Effector memory CD8-positive, alpha-beta T cell (primary cell): Measurements from ENCODE around the gene RYR3.

ENCODE experiments used
- ATAC-seq: fragments of 150-1000 bp; cut with Tn5 transposase; replicated peaks from 2 replicates; pipeline ENCODE4 v1.10.0; 2021; ENCODE audit warnings: mild to moderate bottlenecking, moderate library complexity
- DNase-seq, 3 experiments: peaks; one replicate each; pipeline ENCODE4 v3.0.0; 2021
- H3K27ac Mint-ChIP-seq, 2 donors: one replicate each; pipeline ENCODE4 v1.8.0; 2022; ENCODE audit warnings: mild to moderate bottlenecking in 2 of 2, mixed read lengths in 2 of 2, moderate library complexity in 2 of 2
- H3K27me3 Mint-ChIP-seq, 2 donors: one replicate each; pipeline ENCODE4 v1.8.0; 2022; ENCODE audit warnings: mixed read lengths in 2 of 2
- H3K36me3 Mint-ChIP-seq: one replicate; pipeline ENCODE4 v1.8.0; 2022; ENCODE audit warnings: mild to moderate bottlenecking, moderate library complexity, mixed read lengths; ENCODE audit not compliant: insufficient read depth
- H3K4me1 Mint-ChIP-seq, 2 donors: one replicate each; pipeline ENCODE4 v1.8.0; 2022; ENCODE audit warnings: low read depth in 2 of 2, mixed read lengths in 2 of 2
- H3K4me3 Mint-ChIP-seq, 2 donors: one replicate each; pipeline ENCODE4 v1.8.0; 2022; ENCODE audit warnings: mild to moderate bottlenecking in 2 of 2, mixed read lengths in 2 of 2, moderate library complexity in 2 of 2
- H3K9me3 Mint-ChIP-seq, 2 donors: one replicate each; pipeline ENCODE4 v1.8.0; 2022; ENCODE audit warnings: mixed read lengths in 2 of 2

Gene RYR3

DNA sequence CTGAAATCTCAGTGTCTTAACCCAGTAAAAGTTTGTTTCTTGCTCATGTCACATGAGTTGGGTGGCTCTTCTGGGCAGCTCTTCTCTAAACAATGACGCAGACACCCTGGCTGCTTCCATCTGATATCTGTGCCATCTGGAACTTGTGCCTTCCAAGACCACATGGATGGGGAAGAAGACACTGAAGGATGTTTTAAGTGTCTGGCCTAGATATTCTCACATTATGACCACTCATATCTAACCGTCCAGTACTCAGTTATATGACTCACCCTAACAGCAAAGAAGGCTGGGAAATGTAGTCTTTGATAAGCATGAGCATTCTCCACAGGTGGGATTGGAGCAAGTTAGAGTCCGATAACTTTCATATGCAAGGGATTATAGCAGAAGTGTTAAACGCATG, 66.4 kb downstream of the RYR3 start:
- DNase-seq, result no peak
- Mint-ChIP-seq H3K36me3 (no peaks in the 10 kb centered on the region), H3K9me3 (no peaks in the 10 kb centered on the region), H3K27me3 (peaks cover 8 to 10% of the 10 kb centered on the region in 2 donors), H3K27ac (no peak overlapping the region), H3K4me1 (no peaks in the 10 kb centered on the region), H3K4me3 (no peak overlapping the region)
- no peak for ATAC-seq

DNA sequence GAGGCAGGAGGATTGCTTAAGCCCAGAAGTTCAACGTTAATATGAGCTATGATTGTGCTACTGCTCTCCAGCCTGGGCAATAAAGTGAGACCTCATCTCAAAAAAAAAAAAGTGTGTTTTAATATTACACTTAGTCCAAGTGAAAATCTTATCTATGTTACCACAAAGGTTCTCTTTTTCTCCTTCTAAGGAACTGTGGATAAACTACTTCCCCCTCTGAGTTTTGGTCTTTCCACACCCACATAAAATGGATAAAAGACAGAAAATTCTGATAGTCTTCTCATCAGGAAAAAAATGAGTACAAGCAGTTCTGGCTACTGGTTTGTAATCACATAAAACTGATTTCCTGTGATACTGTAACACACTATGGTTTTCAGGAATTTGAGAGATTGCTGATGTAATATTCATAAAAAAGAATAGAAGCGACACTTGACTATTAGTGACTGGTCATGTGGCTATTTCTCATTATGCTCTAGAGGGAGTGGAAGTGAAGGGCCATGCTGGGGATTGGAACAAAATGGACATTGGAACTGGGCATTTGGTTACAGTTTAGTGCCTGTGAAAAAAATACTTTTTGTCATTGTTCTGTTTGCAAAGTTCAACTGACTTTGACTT, 68.2 kb downstream of the RYR3 start:
- H3K4me1 Mint-ChIP-seq, result no peaks in the 10 kb centered on the region
- DNase-seq (no peak), ATAC-seq (no peak)
- no peak overlapping the region for H3K27ac Mint-ChIP-seq
- peaks cover 8 to 10% of the 10 kb centered on the region in 2 donors for H3K27me3 Mint-ChIP-seq
- no peak overlapping the region for H3K4me3 Mint-ChIP-seq
- no peaks in the 10 kb centered on the region for H3K36me3 Mint-ChIP-seq
- no peaks in the 10 kb centered on the region for H3K9me3 Mint-ChIP-seq

DNA sequence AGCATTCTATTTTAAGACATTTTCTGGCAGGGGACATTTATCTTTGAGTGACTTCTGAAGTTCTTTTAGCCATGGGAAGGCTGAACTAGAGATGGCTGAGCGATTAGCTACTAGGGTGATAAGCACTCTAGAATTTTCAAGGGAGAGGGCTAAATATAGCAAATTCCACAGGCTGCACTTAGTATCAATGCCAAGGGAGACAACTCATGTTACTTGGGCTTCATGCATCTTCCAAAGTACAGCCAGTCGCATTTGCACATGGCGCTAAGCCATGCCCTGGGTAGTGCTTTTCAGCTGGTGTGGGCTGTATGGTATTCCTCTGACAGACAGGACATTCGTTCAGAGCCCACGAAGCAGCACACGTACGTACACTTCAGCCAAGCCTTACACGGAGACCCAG, 69.6 kb downstream of the RYR3 start:
- H3K4me1 Mint-ChIP-seq, result no peaks in the 10 kb centered on the region
- no peak for ATAC-seq
- no peak overlapping the region for H3K4me3 Mint-ChIP-seq

GRCh38 chr15:33382491-33382890, 71.7 kb downstream of the RYR3 start:
- DNase-seq (no peak), ATAC-seq (no peak)
- Mint-ChIP-seq H3K27me3 (peaks cover 0 to 8% of the 10 kb centered on the region in 2 donors), H3K36me3 (no peaks in the 10 kb centered on the region), H3K9me3 (no peaks in the 10 kb centered on the region), H3K4me3 (no peak overlapping the region), H3K27ac (no peak overlapping the region), H3K4me1 (no peaks in the 10 kb centered on the region)

More for the DNA sequence above, 69.6 kb downstream of the RYR3 start:
- no peaks in the 10 kb centered on the region for H3K36me3 Mint-ChIP-seq
- no peak for DNase-seq
- no peaks in the 10 kb centered on the region for H3K9me3 Mint-ChIP-seq
- peaks cover 8 to 10% of the 10 kb centered on the region in 2 donors for H3K27me3 Mint-ChIP-seq
- no peak overlapping the region for H3K27ac Mint-ChIP-seq

DNA sequence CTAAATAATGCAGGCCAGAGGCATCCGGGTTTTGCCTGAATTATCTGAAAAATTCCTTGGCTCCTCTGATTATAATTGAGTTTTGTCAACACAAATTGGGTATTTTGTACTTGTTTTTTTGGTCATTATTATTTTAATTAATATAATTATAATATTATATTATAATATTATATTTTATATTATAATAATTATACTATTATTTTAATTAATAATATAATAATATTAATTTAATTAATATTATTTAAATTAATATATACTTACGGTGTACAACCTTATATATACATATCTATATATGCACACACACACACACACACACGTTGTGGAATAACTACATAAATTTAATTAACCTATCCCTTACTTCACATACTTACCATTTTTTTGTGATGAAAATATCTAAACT, 73.5 kb downstream of the RYR3 start:
- Mint-ChIP-seq H3K9me3 (no peaks in the 10 kb centered on the region), H3K4me3 (no peak overlapping the region), H3K27me3 (peaks cover 0 to 8% of the 10 kb centered on the region in 2 donors), H3K27ac (no peak overlapping the region), H3K36me3 (no peaks in the 10 kb centered on the region), H3K4me1 (no peaks in the 10 kb centered on the region)
- DNase-seq (no peak), ATAC-seq (no peak)

GRCh38 chr15:33392453-33392852, 81.7 kb downstream of the RYR3 start:
- no peak for ATAC-seq
- H3K9me3 Mint-ChIP-seq, result peaks cover 0 to 2% of the 10 kb centered on the region in 2 donors
- H3K36me3 Mint-ChIP-seq, result no peaks in the 10 kb centered on the region
- H3K27ac Mint-ChIP-seq, result no peak overlapping the region
- no peak for DNase-seq
- H3K27me3 Mint-ChIP-seq, result no peaks in the 10 kb centered on the region
- H3K4me1 Mint-ChIP-seq, result no peaks in the 10 kb centered on the region
- H3K4me3 Mint-ChIP-seq, result no peak overlapping the region

GRCh38 chr15:33393546-33393945, 82.8 kb downstream of the RYR3 start:
- Mint-ChIP-seq H3K9me3 (peaks cover 0 to 2% of the 10 kb centered on the region in 2 donors), H3K4me3 (no peak overlapping the region), H3K27ac (no peak overlapping the region), H3K4me1 (no peaks in the 10 kb centered on the region), H3K36me3 (no peaks in the 10 kb centered on the region), H3K27me3 (peaks cover 0 to 5% of the 10 kb centered on the region in 2 donors)
- ATAC-seq (no peak), DNase-seq (no peak)

DNA sequence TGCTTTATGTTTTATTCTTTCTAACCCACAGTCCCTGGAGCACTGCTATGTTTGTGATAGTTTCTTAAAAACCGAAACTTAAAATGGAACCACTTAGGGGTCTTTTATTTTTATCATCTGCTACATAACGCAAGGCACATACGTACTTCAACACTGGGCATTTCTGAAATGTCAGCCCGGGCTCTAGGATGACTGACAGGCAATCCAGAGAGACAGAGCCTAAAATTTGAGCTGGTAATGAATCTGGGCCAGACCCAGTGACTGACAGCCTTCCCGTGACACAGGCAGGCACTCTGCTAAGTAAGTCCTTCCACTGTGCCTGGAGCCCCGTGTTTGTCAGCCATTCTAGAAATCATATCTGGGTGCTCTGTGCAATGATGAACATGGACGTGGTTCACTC, 84.6 kb downstream of the RYR3 start:
- DNase-seq (no peak), ATAC-seq (no peak)
- Mint-ChIP-seq H3K4me1 (no peaks in the 10 kb centered on the region), H3K27ac (no peak overlapping the region), H3K9me3 (peaks cover 0 to 2% of the 10 kb centered on the region in 2 donors), H3K36me3 (no peaks in the 10 kb centered on the region), H3K27me3 (peaks cover 0 to 5% of the 10 kb centered on the region in 2 donors), H3K4me3 (no peak overlapping the region)

DNA sequence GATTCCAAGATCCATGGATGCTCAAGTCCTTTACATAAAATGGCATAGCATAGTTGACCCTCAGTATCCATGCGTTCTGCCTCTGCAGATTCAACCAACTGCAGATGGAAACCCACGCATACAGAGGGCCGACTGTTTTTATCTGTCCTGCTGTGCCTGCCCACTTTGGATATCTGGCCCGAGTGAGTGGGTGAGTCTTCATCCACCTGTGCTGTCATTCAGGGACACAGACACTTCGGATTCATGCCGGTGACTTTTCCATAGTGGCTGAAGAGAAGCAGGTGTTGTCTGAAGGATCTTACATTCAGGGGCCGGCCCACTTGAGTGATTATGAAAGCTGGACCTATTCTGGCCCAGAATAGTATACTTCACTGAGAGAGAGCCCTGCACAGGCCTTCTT, 85.1 kb downstream of the RYR3 start:
- H3K4me3 Mint-ChIP-seq, result no peak overlapping the region
- H3K27me3 Mint-ChIP-seq, result peaks cover 0 to 5% of the 10 kb centered on the region in 2 donors
- ATAC-seq (no peak), DNase-seq (no peak)
- peaks cover 0 to 2% of the 10 kb centered on the region in 2 donors for H3K9me3 Mint-ChIP-seq
- no peaks in the 10 kb centered on the region for H3K4me1 Mint-ChIP-seq
- no peak overlapping the region for H3K27ac Mint-ChIP-seq
- no peaks in the 10 kb centered on the region for H3K36me3 Mint-ChIP-seq

GRCh38 chr15:33396475-33396874, 85.7 kb downstream of the RYR3 start:
- Mint-ChIP-seq H3K27ac (no peak overlapping the region), H3K27me3 (peaks cover 0 to 5% of the 10 kb centered on the region in 2 donors), H3K4me1 (no peaks in the 10 kb centered on the region), H3K36me3 (no peaks in the 10 kb centered on the region), H3K4me3 (no peak overlapping the region), H3K9me3 (peaks cover 0 to 2% of the 10 kb centered on the region in 2 donors)
- no peak for DNase-seq
- no peak for ATAC-seq

- H3K4me3 Mint-ChIP-seq, result no peak overlapping the region
These were observed 87.8 kb downstream of the RYR3 start for GRCh38 chr15:33398555-33398954.

DNA sequence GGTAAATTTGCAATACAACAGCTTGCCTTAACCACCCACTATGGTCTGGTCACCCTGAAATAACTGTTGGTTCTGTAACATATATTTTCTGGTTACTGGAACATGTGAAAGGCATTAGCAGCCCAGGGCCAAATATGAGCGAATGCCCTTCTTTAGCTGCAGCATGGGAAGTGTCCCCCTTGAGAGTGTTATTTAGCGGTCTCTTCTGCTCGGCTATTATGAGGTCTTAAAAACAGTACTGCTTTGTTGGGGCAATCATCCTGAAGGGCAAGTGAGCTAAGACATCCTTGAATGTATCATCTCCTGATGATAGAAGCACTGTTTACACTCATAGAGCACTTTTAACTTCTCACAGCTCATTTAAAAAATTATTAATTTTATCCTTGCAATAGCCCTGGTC, 90.2 kb downstream of the RYR3 start:
- no peak overlapping the region for H3K27ac Mint-ChIP-seq
- H3K4me3 Mint-ChIP-seq, result no peak overlapping the region
- no peak for DNase-seq
- no peak for ATAC-seq
- no peaks in the 10 kb centered on the region for H3K9me3 Mint-ChIP-seq
- H3K27me3 Mint-ChIP-seq, result peaks cover 0 to 5% of the 10 kb centered on the region in 2 donors
- H3K36me3 Mint-ChIP-seq, result no peaks in the 10 kb centered on the region
- H3K4me1 Mint-ChIP-seq, result no peaks in the 10 kb centered on the region

More at GRCh38 chr15:33398555-33398954, 87.8 kb downstream of the RYR3 start:
- no peaks in the 10 kb centered on the region for H3K9me3 Mint-ChIP-seq
- H3K36me3 Mint-ChIP-seq, result no peaks in the 10 kb centered on the region
- H3K27ac Mint-ChIP-seq, result no peak overlapping the region
- ATAC-seq (no peak), DNase-seq (no peak)
- no peaks in the 10 kb centered on the region for H3K4me1 Mint-ChIP-seq
- peaks cover 0 to 5% of the 10 kb centered on the region in 2 donors for H3K27me3 Mint-ChIP-seq

DNA sequence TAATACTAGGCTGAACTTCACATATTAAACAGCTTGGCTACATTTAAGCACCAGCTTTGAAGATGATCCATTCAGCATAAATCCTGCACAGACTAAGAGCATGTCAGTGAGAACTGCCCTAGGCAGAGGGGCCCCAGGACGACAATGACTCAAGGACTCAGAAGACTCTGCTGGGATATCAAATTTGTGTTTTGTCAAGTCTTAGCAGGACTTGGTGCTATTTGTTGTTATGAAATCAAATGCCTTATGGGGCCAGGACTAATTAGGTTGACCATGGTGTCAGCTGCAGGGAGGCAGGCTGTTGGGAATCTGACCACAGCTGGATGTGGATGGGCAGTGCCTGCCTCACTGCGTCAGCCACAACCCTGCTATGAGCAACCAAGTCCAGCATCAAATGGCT, 91.8 kb downstream of the RYR3 start:
- H3K4me1 Mint-ChIP-seq, result no peaks in the 10 kb centered on the region
- no peaks in the 10 kb centered on the region for H3K9me3 Mint-ChIP-seq
- H3K4me3 Mint-ChIP-seq, result no peak overlapping the region
- DNase-seq, result no peak
- no peak for ATAC-seq
- H3K36me3 Mint-ChIP-seq, result no peaks in the 10 kb centered on the region
- H3K27ac Mint-ChIP-seq, result no peak overlapping the region
- peaks cover 0 to 5% of the 10 kb centered on the region in 2 donors for H3K27me3 Mint-ChIP-seq

GRCh38 chr15:33405096-33405495, 94.3 kb downstream of the RYR3 start:
- Mint-ChIP-seq H3K4me3 (no peak overlapping the region), H3K4me1 (no peaks in the 10 kb centered on the region), H3K36me3 (no peaks in the 10 kb centered on the region), H3K27ac (no peak overlapping the region), H3K27me3 (no peaks in the 10 kb centered on the region), H3K9me3 (peaks cover 0 to 2% of the 10 kb centered on the region in 2 donors)
- ATAC-seq (no peak), DNase-seq (no peak)
